Panc1 (cell line): Measurements from ENCODE around the gene PXN. TPM values are rescaled to one million over a fixed set of nuclear protein-coding genes. Genes with fewer than 3 reads are reported as not detected.

Source experiments
- ATAC-seq: fragments of 200-7000 bp; cut with Tn5 transposase; 2 replicates; pipeline ENCODE4 v1.9.1; 2020; ENCODE audit warnings: mild to moderate bottlenecking, moderate library complexity
- BruUV-seq: library from RNA; stranded (reverse); fragments of 400-500 nt; replicated peaks from 2 replicates; lab custom pipeline; 2021; lab: Mats Ljungman, UMichigan
- CTCF ChIA-PET: fragments of 300-600 bp; sonication (Branson Sonifier 250); formaldehyde crosslinking; loops from one replicate; lab custom pipeline; 2022; ENCODE audit warnings: antibody characterized with exemption; lab: Charles Lee
- POLR2A ChIA-PET: fragments of 300-600 bp; sonication (Branson Sonifier 250); formaldehyde crosslinking; loops from one replicate; lab custom pipeline; 2022; ENCODE audit warnings: antibody characterized with exemption; lab: Charles Lee
- DNase-seq: peaks from one replicate; pipeline ENCODE4 v3.0.0-alpha.2; 2010; ENCODE audit warnings: low read depth, low spot score
- H3K27ac ChIP-seq: 2 replicates; pipeline ENCODE4 v1.5.1; 2011; ENCODE audit warnings: mild to moderate bottlenecking, low read length, inconsistent platforms
- H3K27me3 ChIP-seq: fragments of 200-500 bp; sonication (Bioruptor generic); 2 replicates; pipeline ENCODE4 v1.6.0; 2014; ENCODE audit warnings: low read length, inconsistent platforms; ENCODE audit not compliant: control insufficient read depth, insufficient read depth
- H3K36me3 ChIP-seq: fragments of 200-500 bp; sonication (Bioruptor generic); 2 replicates; pipeline ENCODE4 v1.5.1; 2014; ENCODE audit warnings: inconsistent platforms, mild to moderate bottlenecking, low read length, moderate library complexity; ENCODE audit not compliant: control insufficient read depth, insufficient read depth
- H3K4me1 ChIP-seq: 2 replicates; pipeline ENCODE4 v1.5.1; 2011; ENCODE audit warnings: inconsistent platforms, mild to moderate bottlenecking, low read length, moderate library complexity; ENCODE audit not compliant: control insufficient read depth, insufficient read depth
- H3K4me3 ChIP-seq, 2 experiments: 2 replicates each; pipeline ENCODE4 v1.5.1; 2011 to 2012; ENCODE audit warnings: low read depth in 2 of 2, low read length in 2 of 2, mild to moderate bottlenecking in 2 of 2, inconsistent platforms in 1 of 2, moderate library complexity in 1 of 2
- H3K9me3 ChIP-seq: fragments of 200-500 bp; sonication (Bioruptor generic); 2 replicates; pipeline ENCODE4 v1.5.1; 2014; ENCODE audit warnings: low read depth, mild to moderate bottlenecking, inconsistent platforms, low read length, moderate library complexity; ENCODE audit not compliant: control insufficient read depth, insufficient read depth
- CTCF ChIP-seq: fragments of 450-650 bp; IDR thresholded peaks from 2 replicates; pipeline ENCODE4 v1.5.1; 2017; ENCODE audit warnings: mild to moderate bottlenecking
- POLR2AphosphoS5 ChIP-seq: IDR thresholded peaks from 2 replicates; pipeline ENCODE4 v1.6.1; 2012; ENCODE audit warnings: mild to moderate bottlenecking, low read depth, low read length, moderate library complexity
- REST ChIP-seq, 2 experiments: IDR thresholded peaks; 2 replicates each; pipeline ENCODE4 v1.6.1; 2011 to 2012; ENCODE audit warnings: low read depth in 2 of 2, control low read depth in 1 of 2, low read length in 1 of 2, mild to moderate bottlenecking in 1 of 2, moderate library complexity in 1 of 2; ENCODE audit not compliant: insufficient read depth in 1 of 2
- SIN3A ChIP-seq: IDR thresholded peaks from 2 replicates; pipeline ENCODE4 v1.6.1; 2012; ENCODE audit warnings: low read depth, mild to moderate bottlenecking, low read length, moderate library complexity, borderline replicate concordance; ENCODE audit not compliant: insufficient read depth
- TCF7L2 ChIP-seq: IDR thresholded peaks from 2 replicates; pipeline ENCODE4 v1.6.1; 2011; ENCODE audit warnings: mild to moderate bottlenecking, low read depth, low read length, inconsistent platforms
- in situ Hi-C: cut with HindIII; loops from 2 replicates; pipeline ENCODE4 v1.10.0; 2016; ENCODE audit warnings: low sequenced_read_pairs, low pct_unique_long_range_greater_than_20kb
- intact Hi-C: fragments of 100-400 bp; cut with micrococcal nuclease; formaldehyde crosslinking; loops from one replicate; pipeline ENCODE4 v1.10.0; 2022; ENCODE audit not compliant: unreplicated experiment
- total RNA-seq: library from RNA; stranded (reverse); gene quantifications from one replicate; pipeline ENCODE4 v1.2.1, GENCODE V29; 2021; ENCODE audit not compliant: unreplicated experiment

The PXN gene
- total RNA-seq, 1 experiment from 2014 or later = 484 TPM

GRCh38 chr12:120239776-120240494 lies 25.6 kb downstream of the PXN start:
- TF ChIP-seq TCF7L2 = no peak
- no peak for TF ChIP-seq CTCF
- no peak for TF ChIP-seq SIN3A
- no peak for TF ChIP-seq POLR2AphosphoS5
- TF ChIP-seq REST (IDR thresholded peaks at IDR 0.05; ENCODE audit: insufficient read depth in 1 of 2, low read depth in 2 of 2, low read length in 1 of 2) = no peak
- peaks cover 94% of the 10 kb centered on the region for H3K4me1 ChIP-seq
- H3K27me3 ChIP-seq = no peaks in the 10 kb centered on the region
- H3K27ac ChIP-seq = peak overlapping the region; percentile 87
- H3K36me3 ChIP-seq = no peaks in the 10 kb centered on the region
- H3K9me3 ChIP-seq = no peaks in the 10 kb centered on the region
- CTCF ChIA-PET = interaction anchor here (0.5 to 1.4 kb wide), 3 partner anchors 10 to 95 kb away, joined by 3 to 5 read pairs (median 4); no protein-coding TSS in a partner anchor
- in situ Hi-C loops = no loop called here
- BruUV-seq = no TSS peak
- H3K4me3 ChIP-seq = no peak overlapping the region
- POLR2A ChIA-PET = interaction anchor here (0.5 to 0.7 kb wide), 4 partner anchors 9 to 53 kb away, joined by 3 to 12 read pairs (median 4); partner anchors contain the start of genes PXN, RNU4-1 and RPLP0
- DNase-seq (no peak), ATAC-seq (no peak)
- intact Hi-C loops = no loop called here

- ATAC-seq (no peak), DNase-seq (no peak)
- TF ChIP-seq TCF7L2 (no peak), CTCF (no peak), REST (IDR thresholded peaks at IDR 0.05; ENCODE audit: insufficient read depth in 1 of 2, low read depth in 2 of 2, low read length in 1 of 2) (no peak), POLR2AphosphoS5 (no peak), SIN3A (no peak)
- peak overlapping the region; percentile 100 for H3K27ac ChIP-seq
- in situ Hi-C loops = no loop called here
- H3K27me3 ChIP-seq = no peaks in the 10 kb centered on the region
- no TSS peak for BruUV-seq
- H3K4me3 ChIP-seq = no peak overlapping the region
- H3K9me3 ChIP-seq = no peaks in the 10 kb centered on the region
- ChIA-PET CTCF (interaction anchor here (0.5 to 1.4 kb wide), 4 partner anchors 9 to 96 kb away, joined by 3 to 6 read pairs (median 4); no protein-coding TSS in a partner anchor), POLR2A (interaction anchor here (0.5 to 0.7 kb wide), 4 partner anchors 27 to 1397 kb away, joined by 3 to 12 read pairs (median 8); partner anchors contain the start of genes PXN, RNU4-1 and RPLP0)
- H3K36me3 ChIP-seq = no peaks in the 10 kb centered on the region
- intact Hi-C loops = no loop called here
- peaks cover 96% of the 10 kb centered on the region for H3K4me1 ChIP-seq
These were observed 26.6 kb downstream of the PXN start for GRCh38 chr12:120238839-120239445.
